Tibial nerve (tissue), 4 donors: ENCODE measurements around the gene POU2AF3.

Experiments
- EP300 ChIP-seq, 2 donors: sonication (generic); formaldehyde crosslinking; IDR thresholded peaks; one replicate each; pipeline ENCODE4 v1.6.1; 2017; ENCODE audit warnings: antibody characterized with exemption in 2 of 2, mild to moderate bottlenecking in 1 of 2
- POLR2A ChIP-seq, 2 donors: fragments of 450-650 bp; IDR thresholded peaks; one replicate each; pipeline ENCODE4 v1.6.1; 2017; ENCODE audit warnings: antibody characterized with exemption in 2 of 2, mild to moderate bottlenecking in 2 of 2, moderate library complexity in 2 of 2
- TF ChIP-seq, protein P1 (sequence below), 5 experiments: fragments of 200-600 bp in 3 of 5; fragments of 450-650 bp in 2 of 5; sonication (generic) in 3 of 5; IDR thresholded peaks; one replicate each; pipeline ENCODE4 v1.5.1; 2016 to 2019; ENCODE audit warnings: antibody characterized with exemption in 5 of 5, mild to moderate bottlenecking in 3 of 5, moderate library complexity in 2 of 5

DNA sequence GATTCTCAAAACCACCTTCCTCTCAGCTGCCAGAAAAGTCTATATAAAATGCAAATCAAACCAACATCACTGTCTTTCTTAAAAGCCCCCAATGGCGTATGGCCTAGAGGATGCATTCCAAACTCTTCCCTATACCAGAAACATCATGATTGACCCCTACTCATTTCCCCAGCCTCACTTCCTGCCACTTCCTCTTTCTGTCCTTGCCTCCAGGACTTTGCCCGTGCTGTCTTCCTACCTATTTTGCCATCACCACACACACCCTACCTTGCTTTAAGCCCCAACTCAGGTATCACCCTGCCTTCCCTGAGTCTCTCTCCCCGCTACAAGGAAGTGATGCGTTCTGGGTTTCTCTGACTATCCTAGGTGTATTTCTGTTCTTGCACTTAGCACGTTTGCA, 44.7 kb upstream of the POU2AF3 start:
- TF ChIP-seq, protein P1, sequence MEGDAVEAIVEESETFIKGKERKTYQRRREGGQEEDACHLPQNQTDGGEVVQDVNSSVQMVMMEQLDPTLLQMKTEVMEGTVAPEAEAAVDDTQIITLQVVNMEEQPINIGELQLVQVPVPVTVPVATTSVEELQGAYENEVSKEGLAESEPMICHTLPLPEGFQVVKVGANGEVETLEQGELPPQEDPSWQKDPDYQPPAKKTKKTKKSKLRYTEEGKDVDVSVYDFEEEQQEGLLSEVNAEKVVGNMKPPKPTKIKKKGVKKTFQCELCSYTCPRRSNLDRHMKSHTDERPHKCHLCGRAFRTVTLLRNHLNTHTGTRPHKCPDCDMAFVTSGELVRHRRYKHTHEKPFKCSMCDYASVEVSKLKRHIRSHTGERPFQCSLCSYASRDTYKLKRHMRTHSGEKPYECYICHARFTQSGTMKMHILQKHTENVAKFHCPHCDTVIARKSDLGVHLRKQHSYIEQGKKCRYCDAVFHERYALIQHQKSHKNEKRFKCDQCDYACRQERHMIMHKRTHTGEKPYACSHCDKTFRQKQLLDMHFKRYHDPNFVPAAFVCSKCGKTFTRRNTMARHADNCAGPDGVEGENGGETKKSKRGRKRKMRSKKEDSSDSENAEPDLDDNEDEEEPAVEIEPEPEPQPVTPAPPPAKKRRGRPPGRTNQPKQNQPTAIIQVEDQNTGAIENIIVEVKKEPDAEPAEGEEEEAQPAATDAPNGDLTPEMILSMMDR (IDR thresholded peaks at IDR 0.05) = no peak
- TF ChIP-seq POLR2A (IDR thresholded peaks at IDR 0.05) (no peak), EP300 (IDR thresholded peaks at IDR 0.05) (no peak)
